Keratinocyte (primary cell): ENCODE measurements around the gene CACNA1H. TPM values are rescaled to one million over a fixed set of nuclear protein-coding genes. Genes with fewer than 3 reads are reported as not detected.

Source experiments
- DNase-seq: peaks from one replicate; pipeline ENCODE4 v3.0.0-alpha.2; 2011; ENCODE audit warnings: low read depth, missing footprints, low spot score
- FAIRE-seq: peaks from 2 replicates; lab custom pipeline; 2011; peaks lifted over from hg19 to GRCh38; lab: Jason Lieb, UNC
- H2AFZ ChIP-seq: 2 replicates; pipeline ENCODE4 v1.6.0; 2012; ENCODE audit warnings: low read length, control low read depth, inconsistent platforms; ENCODE audit not compliant: control insufficient read depth
- H3K27ac ChIP-seq: 2 replicates; pipeline ENCODE4 v1.5.1; 2011; ENCODE audit warnings: low read length; ENCODE audit not compliant: control insufficient read depth, insufficient read depth
- H3K27me3 ChIP-seq: 3 replicates; pipeline ENCODE4 v1.6.0; 2011; ENCODE audit warnings: low read length; ENCODE audit not compliant: control insufficient read depth, insufficient read depth; ENCODE audit errors: extremely low read depth
- H3K36me3 ChIP-seq, 2 experiments: 2 replicates in 1 of 2; 3 replicates in 1 of 2; pipeline ENCODE4 v1.5.1; 2011; ENCODE audit warnings: low read length in 2 of 2, mild to moderate bottlenecking in 1 of 2; ENCODE audit not compliant: control insufficient read depth in 2 of 2, insufficient read depth in 2 of 2; ENCODE audit errors: extremely low read depth in 1 of 2
- H3K4me1 ChIP-seq: 3 replicates; pipeline ENCODE4 v1.5.1; 2011; ENCODE audit warnings: low read length; ENCODE audit not compliant: control insufficient read depth, insufficient read depth; ENCODE audit errors: extremely low read depth
- H3K4me2 ChIP-seq: 3 replicates; pipeline ENCODE4 v1.6.0; 2011; ENCODE audit warnings: low read depth, low read length; ENCODE audit not compliant: control insufficient read depth, insufficient read depth; ENCODE audit errors: extremely low read depth
- H3K4me3 ChIP-seq, 3 experiments: fragments of 200-600 bp in 1 of 3; sonication (generic) in 1 of 3; 2 replicates in 2 of 3; 3 replicates in 1 of 3; pipeline ENCODE4 v1.5.1; 2011 to 2016; ENCODE audit warnings: low read length in 3 of 3, mild to moderate bottlenecking in 3 of 3, control low read depth in 2 of 3, inconsistent platforms in 1 of 3, low read depth in 1 of 3, mixed read lengths in 1 of 3, mixed run types in 1 of 3, moderate library complexity in 1 of 3; ENCODE audit not compliant: control insufficient read depth in 2 of 3, insufficient read depth in 2 of 3; ENCODE audit errors: extremely low read depth in 1 of 3
- H3K79me2 ChIP-seq: 2 replicates; pipeline ENCODE4 v1.6.0; 2012; ENCODE audit warnings: low read length; ENCODE audit not compliant: control insufficient read depth, insufficient read depth
- H3K9ac ChIP-seq: 3 replicates; pipeline ENCODE4 v1.6.0; 2011; ENCODE audit warnings: low read length; ENCODE audit not compliant: control insufficient read depth, insufficient read depth; ENCODE audit errors: extremely low read depth
- H3K9me1 ChIP-seq: 3 replicates; pipeline ENCODE4 v1.6.0; 2011; ENCODE audit warnings: low read length; ENCODE audit not compliant: control insufficient read depth, insufficient read depth; ENCODE audit errors: extremely low read depth
- H3K9me3 ChIP-seq: 2 replicates; pipeline ENCODE4 v1.5.1; 2012; ENCODE audit warnings: low read depth, low read length; ENCODE audit not compliant: control insufficient read depth
- H4K20me1 ChIP-seq: 3 replicates; pipeline ENCODE4 v1.6.0; 2011; ENCODE audit warnings: low read length; ENCODE audit not compliant: control insufficient read depth, insufficient read depth; ENCODE audit errors: extremely low read depth
- EZH2 ChIP-seq: IDR thresholded peaks from one replicate; pipeline ENCODE4 v1.6.1; 2012; ENCODE audit warnings: inconsistent platforms, mild to moderate bottlenecking, low read length, moderate library complexity
- dilution Hi-C: fragments of 300-500 bp; cut with MboI; formaldehyde crosslinking; loops from one replicate; pipeline ENCODE4 v1.7.0; 2020; ENCODE audit warnings: low sequenced_read_pairs; ENCODE audit not compliant: extremely low pct_ligation_motif_present
- polyA plus RNA-seq, 5 experiments: library from polyadenylated mRNA; depleted of rRNA in 3 of 5; stranded (reverse) in 3 of 5; stranded (forward) in 1 of 5; unstranded in 1 of 5; fragments of >200 nt; gene quantifications; 1 replicate in 1 of 5; 2 replicates in 3 of 5; 3 replicates in 1 of 5; pipeline versions ENCODE4 v1.2.1 to v1.2.3, GENCODE V29; 2011 to 2012; ENCODE audit warnings: missing spikeins in 2 of 5, low read depth in 1 of 5, low replicate concordance in 1 of 5
- TF ChIP-seq, protein P1 (sequence below), 3 experiments: IDR thresholded peaks in 1 of 3; conservative IDR thresholded peaks in 1 of 3; optimal IDR thresholded peaks in 1 of 3; 2 replicates in 2 of 3; 3 replicates in 1 of 3; pipeline versions ENCODE3 to v1.5.1; 2011; ENCODE audit warnings: low read length in 3 of 3, mild to moderate bottlenecking in 3 of 3, moderate library complexity in 2 of 3, control low read depth in 1 of 3, inconsistent platforms in 1 of 3; ENCODE audit not compliant: insufficient read depth in 2 of 3; ENCODE audit errors: extremely low read depth in 1 of 3

Gene CACNA1H
- polyA plus RNA-seq, 1 donor (not counting 4 experiments of a cell fraction or from before 2014, with no cell fraction given): not detected

- dilution Hi-C loops: no loop called here
- Histone ChIP-seq H3K4me2 (no peak overlapping the region), H3K27me3 (no peaks in the 10 kb centered on the region), H3K36me3 (no peaks in the 10 kb centered on the region), H4K20me1 (no peaks in the 10 kb centered on the region), H3K4me3 (no peak overlapping the region), H3K79me2 (no peaks in the 10 kb centered on the region), H3K9me1 (no peaks in the 10 kb centered on the region), H3K9me3 (peaks cover 3% of the 10 kb centered on the region), H3K9ac (no peak overlapping the region), H3K27ac (no peak overlapping the region), H2AFZ (no peak overlapping the region), H3K4me1 (no peaks in the 10 kb centered on the region)
- FAIRE-seq (no peak), DNase-seq (no peak)
- no peak for TF ChIP-seq EZH2
- TF ChIP-seq, protein P1, sequence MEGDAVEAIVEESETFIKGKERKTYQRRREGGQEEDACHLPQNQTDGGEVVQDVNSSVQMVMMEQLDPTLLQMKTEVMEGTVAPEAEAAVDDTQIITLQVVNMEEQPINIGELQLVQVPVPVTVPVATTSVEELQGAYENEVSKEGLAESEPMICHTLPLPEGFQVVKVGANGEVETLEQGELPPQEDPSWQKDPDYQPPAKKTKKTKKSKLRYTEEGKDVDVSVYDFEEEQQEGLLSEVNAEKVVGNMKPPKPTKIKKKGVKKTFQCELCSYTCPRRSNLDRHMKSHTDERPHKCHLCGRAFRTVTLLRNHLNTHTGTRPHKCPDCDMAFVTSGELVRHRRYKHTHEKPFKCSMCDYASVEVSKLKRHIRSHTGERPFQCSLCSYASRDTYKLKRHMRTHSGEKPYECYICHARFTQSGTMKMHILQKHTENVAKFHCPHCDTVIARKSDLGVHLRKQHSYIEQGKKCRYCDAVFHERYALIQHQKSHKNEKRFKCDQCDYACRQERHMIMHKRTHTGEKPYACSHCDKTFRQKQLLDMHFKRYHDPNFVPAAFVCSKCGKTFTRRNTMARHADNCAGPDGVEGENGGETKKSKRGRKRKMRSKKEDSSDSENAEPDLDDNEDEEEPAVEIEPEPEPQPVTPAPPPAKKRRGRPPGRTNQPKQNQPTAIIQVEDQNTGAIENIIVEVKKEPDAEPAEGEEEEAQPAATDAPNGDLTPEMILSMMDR (optimal IDR thresholded peaks at IDR 0.05 in 1 of 3, IDR thresholded peaks at IDR 0.05 in 1 of 3, conservative IDR thresholded peaks at IDR 0.05 in 1 of 3; ENCODE audit: extremely low read depth in 1 of 3, insufficient read depth in 2 of 3, low read length in 3 of 3): no peak
These were observed 30.3 kb downstream of the CACNA1H start for GRCh38 chr16:1182950-1183907.

- H2AFZ ChIP-seq: no peak overlapping the region
- H3K4me2 ChIP-seq: no peak overlapping the region
- TF ChIP-seq, protein P1 (optimal IDR thresholded peaks at IDR 0.05 in 1 of 3, IDR thresholded peaks at IDR 0.05 in 1 of 3, conservative IDR thresholded peaks at IDR 0.05 in 1 of 3; ENCODE audit: extremely low read depth in 1 of 3, insufficient read depth in 2 of 3, low read length in 3 of 3): no peak
- no peak for TF ChIP-seq EZH2
- H3K4me3 ChIP-seq: no peak overlapping the region
- H3K79me2 ChIP-seq: no peaks in the 10 kb centered on the region
- peaks cover 3% of the 10 kb centered on the region for H3K9me3 ChIP-seq
- no peaks in the 10 kb centered on the region for H3K4me1 ChIP-seq
- no peak overlapping the region for H3K9ac ChIP-seq
- no peaks in the 10 kb centered on the region for H3K9me1 ChIP-seq
- H4K20me1 ChIP-seq: no peaks in the 10 kb centered on the region
- H3K27ac ChIP-seq: no peak overlapping the region
- H3K27me3 ChIP-seq: no peaks in the 10 kb centered on the region
- FAIRE-seq (no peak), DNase-seq (no peak)
- H3K36me3 ChIP-seq: no peaks in the 10 kb centered on the region
- dilution Hi-C loops: no loop called here
These were observed 31.4 kb downstream of the CACNA1H start for GRCh38 chr16:1184156-1184868.
